GM21528 (cell line): ENCODE data around the gene EFNA2.
A peak's percentile ranks its signal among the peaks of the same experiment; 100 is the strongest.

ENCODE experiments used
- ATAC-seq: cut with Tn5 transposase; IDR thresholded peaks from one replicate; pipeline ENCODE4 v1.9.1; 2021; ENCODE audit warnings: mild to moderate bottlenecking, moderate library complexity; ENCODE audit not compliant: unreplicated experiment, low FRiP score

Gene EFNA2

DNA sequence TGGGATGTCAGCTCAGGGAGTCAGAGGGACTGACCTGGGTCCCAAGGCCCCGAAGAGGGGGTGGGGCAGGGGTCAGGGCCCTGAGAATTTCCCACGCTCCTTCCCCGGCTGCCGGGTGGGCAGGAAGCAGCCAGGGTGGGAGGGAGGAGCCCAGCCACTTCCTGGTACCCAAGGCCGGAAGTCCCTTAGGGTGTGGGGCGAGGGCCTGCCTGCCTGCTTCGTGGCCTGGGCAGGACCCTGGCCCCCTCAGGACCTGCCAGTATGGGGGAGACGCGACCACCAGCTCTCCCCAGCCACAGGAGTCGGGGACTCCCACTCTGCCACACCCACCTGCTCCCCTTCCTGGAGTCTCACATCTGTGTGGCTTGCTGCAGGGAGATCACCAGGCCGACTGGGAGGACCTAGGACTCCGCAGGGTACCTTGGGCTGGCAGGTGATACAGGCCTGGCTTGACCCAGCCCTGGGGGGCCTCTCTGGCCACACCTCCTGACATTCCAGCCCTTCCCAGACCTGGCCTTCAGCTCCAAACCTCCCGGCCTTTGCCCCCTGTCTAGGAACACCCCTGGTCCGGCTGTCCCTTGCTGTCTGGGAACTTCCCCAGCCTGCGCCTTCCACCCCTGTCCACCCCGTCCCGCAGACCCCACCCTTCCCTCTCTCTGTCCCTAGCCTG, 26.3 kb upstream of the EFNA2 start:
- ATAC-seq = no peak

DNA sequence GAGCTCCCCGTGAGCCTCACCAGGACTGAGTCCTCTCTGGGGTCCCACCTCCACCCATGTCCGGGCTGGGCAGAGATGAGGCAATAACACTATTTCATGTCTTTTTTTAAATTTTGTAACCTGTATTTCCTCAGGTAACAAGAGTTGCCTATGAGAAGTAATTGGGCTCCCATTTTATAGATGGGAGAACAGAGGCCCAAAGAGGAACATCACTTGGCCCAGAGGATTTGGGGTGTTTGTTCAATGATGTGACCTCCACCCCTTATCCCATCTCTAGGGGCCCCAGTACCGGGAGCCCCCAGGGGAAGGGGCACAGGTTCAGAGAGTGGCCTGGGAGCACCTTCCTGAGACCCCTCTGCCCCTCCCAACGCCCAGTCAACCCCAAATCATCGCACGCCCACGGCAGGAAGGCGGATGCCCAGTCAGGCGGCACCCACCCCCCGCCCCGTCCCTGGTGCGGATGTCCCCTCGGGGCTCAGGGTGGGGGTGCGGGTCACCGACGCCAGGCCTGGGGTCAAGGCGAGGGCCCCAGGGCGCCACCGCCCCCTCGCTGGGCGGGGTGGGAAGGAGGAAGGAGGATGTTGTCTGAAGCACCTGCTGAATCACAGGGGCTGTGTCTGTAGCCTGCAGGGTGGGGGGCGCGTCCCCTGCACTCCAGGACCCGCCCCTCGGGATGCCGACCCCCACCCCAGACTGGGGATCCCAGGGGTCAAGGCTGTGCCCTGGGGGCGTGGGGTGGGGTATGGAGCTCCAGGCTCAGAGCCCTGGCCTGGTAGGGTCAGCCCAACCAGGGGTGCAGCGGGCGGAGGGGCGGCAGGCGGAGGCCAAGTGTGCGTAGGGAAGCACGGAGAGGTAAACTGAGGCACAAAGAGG, 25.6 kb upstream of the EFNA2 start:
- ATAC-seq = peak; percentile 7

DNA sequence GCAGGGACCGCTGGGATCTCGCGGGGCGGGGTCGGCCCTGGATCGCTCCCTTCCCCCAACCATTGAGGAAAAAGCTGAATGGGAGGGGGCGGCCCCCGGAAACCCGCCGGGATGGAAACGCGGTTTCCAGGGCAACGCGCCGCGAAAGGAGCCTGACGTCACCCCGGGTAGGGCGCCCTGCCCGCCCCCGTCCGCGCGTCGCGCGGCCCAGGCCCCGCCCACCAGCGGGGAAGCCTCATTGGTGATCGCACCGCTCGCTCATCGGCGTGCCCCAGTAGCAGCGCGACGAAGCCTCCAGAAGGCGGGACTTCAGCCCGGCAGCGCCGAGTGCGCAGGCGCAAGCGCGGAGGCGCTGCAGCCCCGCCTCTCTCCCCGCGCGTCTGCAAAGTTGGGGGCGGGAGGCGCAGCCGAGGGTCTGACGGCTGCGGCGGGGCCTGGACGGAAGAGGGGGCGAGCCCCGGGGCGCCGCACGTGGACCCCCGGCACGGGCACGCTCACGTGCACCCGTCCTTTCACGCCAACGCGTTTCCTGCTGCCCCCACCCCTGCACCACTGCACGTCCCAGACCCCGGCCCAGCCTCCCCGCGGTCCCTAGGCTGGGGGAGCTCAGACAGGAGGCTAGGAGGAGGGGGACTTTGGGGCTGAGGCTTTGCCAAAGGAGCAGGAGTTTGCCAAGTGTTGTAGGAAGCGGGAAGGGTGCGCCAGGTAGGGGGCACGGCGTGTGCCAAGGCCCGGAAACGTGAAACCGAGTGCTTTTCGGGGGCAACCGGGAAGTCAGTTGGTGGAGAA, 24.7 kb upstream of the EFNA2 start:
- ATAC-seq = peak; percentile 44

DNA sequence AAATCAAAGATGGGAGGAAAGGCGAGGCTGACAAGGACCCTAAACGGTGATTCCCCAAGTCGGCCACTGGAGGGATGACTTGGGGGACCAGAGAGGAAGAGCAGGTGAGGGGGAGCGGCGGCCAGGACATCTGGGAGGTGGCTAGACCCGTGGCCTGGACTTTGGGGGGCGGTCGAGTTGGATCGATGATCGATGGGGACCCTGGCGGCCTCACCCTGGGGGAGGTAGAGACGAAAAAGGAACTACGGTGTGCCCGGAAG, 24.2 kb upstream of the EFNA2 start:
- no peak for ATAC-seq

DNA sequence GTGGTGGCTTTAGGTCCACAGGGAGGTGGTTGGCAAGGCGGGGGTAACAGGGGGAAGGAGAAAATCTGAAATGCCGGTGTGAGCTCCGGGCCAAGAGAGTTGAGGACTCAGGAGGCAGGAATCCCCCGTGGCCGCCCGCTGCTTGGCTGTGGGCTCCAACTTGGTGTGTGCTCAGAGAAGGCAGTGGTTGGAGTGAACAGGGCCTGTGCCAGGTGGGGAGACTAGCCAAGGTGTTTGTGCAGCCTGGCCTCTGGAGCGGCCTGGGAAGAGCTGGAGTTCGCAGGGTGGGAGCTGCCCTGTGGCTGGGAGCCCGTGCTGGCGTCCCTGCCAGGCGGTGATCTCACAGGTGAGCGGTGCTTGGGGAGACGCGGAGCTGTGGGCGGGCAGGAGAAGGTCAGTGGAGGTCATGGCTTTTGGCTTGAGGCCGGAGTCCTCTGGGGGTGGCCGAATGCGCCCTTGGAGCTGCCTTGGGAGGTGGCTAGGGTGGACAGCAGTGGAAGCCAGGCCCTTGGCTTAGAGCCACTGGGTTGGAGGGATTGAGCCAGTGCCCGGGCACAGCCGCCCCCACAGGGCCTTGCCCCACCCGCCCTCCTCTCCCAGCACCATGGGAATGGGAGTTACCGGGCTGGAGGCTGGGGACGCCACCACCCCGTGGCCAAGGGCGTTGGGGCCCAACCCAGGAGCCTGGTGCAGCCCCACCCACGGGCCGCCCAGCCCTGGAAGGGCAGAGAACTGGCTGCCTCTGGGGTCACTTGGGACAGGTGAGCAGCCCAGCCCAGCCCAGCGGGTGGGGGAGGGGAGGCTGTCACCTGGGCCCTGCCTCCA, 23.7 kb upstream of the EFNA2 start:
- no peak for ATAC-seq

DNA sequence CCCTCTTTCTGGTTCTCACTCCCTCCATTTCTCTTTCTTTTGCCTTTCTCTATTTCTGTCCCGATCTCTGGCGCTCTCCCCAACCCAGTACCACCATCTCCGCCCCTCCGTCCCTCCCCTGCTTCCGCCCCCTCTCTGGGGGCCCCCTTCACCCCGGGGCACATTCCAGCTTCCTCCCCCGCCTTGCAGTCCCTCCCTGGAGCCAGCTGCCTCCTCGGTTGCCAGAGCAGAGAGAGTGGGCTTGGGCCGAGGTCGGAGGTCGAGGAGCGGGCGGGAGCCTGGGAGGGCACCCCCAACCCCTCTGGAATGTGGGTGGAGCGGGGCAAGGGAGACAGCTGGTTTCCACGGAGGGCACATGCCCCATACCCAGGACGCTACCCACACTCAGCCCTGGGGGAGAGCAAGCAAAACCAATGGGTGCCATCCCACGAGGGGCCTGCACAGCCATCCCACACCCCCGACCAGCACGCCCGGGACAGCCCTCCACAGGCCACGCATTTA, 23.0 kb upstream of the EFNA2 start:
- no peak for ATAC-seq

DNA sequence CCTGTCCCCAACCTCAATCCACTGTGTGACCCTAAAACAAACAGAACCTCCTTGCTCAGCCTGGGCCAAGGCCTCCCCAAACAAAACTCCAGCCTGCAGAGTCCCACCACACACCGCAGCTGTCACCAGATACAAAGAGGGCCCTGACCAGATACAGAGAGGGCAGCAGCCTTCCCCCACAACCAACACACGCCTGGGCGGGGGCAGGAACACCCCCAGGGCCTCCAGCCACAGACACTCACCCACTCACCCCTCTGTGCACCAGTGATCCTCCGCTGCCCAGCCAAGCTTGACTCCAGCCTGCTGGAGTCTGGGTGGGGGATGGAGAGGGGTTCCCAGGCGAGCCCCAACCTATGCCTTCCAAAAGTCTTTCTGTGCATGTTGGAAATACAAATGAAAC, 22.5 kb upstream of the EFNA2 start:
- ATAC-seq = no peak

DNA sequence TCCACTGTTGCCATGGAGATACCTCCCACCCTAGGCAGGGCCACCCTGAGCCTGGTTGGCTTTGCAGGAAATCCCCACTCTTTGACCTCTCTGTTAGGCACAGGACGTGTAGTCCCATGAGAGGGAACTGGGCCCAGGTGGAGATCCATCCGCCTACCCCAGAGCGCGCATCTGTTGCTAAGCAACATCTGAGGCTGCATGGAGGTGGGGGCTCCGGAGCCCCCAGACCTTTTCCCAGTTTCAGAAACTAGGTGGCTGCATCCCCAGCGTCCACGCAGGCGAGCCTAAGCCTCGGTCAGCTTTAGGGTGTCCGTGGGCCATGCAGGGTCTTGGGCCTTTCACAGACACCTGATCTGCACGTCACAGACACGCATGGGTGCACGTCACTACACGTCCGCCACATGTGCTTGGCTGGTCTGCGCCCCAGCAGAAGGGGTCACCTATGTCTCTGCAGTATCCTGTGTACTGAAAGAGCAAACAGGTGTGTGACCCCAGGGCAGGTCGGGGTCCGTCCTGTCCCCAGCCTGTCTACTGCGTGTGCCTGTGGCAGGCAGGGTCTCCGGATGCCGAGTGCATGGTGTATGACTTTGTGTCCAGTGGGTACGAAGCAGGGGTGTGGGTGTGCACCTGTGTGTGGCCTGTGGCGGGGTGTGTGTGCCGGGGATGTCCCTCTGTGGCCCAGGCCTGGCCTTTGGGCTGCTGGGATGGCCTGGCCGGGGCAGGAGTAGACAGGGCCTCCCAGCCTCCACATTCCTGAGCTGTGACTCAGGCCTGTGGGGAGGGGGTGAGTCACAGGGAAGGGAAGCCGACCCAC, 20.7 kb upstream of the EFNA2 start:
- no peak for ATAC-seq

DNA sequence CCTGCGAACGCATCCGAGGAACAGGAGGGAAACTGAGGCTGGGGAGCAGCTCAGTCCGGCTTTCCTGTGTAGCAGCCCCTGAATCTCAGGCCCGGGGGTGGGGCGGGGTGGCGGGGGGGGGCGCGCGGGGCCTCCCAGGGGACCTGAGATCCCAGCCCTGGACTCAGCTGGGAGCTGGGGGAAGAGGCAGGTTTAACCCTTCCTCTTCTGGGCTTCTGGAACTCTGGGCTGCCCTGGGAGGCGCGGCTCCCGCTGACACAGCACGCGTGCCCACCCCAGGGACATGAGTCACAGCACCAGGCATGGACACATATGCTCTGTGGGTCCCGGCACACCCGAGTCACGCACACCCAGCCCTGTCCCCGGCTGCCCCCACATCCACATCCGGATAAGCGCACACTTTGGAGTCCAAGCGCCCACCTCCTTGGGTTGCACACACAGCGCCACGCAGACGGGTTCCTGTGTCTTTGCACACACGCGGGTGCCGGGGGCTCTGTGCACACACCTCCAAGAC, 20.0 kb upstream of the EFNA2 start:
- ATAC-seq = no peak

DNA sequence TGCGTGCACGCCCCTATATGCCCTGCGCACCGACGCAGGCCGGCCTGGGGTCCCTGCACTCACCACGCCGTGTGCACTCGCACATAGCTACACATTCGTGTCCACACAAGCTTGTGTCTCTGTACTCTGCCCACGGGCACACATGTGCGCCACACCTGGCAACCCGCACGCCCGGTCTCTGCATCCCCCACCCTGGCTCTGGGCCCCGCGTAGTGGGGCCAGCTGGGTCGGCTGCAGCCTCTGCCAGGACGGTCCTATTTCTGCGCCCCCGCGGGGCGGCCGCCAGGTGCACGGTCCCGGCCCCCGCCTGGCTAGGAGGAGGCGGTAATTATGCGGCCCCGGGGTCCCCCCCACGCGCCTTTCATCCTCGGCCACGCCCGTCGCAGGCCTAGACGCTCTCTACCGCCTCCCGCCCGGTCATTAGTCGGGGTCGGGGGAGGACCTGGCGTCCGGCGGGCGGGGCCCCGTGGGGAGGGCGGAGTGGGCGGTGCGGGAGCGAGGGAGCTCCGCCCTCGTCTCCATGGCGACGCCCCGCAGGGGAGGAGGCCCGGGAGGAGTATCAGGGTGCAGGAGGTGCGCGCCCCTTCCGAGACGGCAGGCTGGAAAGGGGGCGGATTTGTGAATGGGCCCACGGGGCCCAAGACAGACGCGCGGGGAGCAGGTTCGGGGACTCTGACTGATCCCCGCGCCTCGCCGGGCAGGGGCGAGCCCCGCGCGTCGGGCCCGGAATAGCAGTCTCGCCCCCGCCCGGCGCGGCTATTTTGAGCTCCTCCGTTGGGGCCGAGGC, 19.4 kb upstream of the EFNA2 start:
- peak; percentile 34 for ATAC-seq

DNA sequence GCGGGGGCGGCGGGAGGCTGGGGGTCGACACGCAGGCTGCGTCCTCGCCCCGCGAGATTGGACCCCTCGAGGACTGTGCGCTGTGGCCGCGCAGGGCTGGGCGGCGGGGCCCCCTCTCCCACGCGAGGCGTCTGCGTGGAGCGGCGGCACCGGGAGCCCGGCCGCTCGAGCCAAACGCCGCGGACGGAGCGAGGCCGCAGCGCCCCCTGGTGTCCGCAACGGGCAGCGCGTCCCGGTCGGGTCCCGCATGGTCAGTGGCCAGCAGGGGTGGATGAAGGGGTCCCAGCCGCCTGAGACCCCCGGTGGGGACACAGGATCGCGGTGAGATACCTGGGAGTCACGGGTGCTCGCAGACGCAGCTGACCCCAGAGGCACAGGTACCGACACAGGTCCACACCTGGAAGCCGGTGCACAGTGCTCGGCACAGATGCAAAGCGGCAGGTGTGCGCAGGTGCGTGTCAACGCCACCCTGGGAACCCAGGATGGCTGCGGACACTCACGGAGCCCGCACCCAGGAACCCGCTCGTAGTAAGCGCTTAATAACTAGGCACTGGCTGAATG, 18.7 kb upstream of the EFNA2 start:
- ATAC-seq = peak; percentile 11

DNA sequence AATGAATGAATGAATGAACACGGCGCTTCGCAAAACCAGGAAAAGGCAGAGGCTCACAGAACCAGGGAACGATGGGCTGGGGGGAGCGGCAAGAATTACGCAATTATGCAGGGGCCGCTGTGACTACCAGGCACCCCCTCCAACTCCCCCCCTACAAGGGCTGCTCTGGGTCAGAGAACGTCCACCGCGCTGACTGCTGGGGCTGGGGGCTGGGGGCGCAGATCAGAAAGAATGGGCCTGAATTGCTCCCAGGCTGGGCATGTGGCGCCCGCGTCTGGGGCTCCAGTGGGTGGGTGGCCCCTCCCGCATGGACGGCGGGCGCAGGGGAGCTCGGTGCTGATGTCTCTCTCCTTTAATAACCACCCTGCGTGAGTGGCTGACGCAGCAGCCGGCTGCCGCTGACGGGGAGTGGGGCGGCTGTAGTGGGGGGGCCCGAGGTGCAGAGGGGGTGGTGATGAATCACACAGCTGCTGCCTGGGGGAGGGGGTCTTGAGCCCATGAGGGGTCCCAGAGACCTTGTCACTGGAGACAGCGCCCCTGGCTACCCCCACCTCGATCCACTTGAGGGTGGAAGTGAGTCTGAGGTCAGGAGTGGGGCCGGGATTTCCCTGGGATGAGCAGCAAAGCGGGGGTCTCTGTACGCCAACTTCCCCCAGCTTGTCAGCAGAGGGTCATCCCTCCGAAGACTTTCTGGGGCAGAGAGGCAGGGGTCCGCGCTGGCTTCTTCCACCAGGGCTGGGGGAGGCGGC, 18.0 kb upstream of the EFNA2 start:
- no peak for ATAC-seq

DNA sequence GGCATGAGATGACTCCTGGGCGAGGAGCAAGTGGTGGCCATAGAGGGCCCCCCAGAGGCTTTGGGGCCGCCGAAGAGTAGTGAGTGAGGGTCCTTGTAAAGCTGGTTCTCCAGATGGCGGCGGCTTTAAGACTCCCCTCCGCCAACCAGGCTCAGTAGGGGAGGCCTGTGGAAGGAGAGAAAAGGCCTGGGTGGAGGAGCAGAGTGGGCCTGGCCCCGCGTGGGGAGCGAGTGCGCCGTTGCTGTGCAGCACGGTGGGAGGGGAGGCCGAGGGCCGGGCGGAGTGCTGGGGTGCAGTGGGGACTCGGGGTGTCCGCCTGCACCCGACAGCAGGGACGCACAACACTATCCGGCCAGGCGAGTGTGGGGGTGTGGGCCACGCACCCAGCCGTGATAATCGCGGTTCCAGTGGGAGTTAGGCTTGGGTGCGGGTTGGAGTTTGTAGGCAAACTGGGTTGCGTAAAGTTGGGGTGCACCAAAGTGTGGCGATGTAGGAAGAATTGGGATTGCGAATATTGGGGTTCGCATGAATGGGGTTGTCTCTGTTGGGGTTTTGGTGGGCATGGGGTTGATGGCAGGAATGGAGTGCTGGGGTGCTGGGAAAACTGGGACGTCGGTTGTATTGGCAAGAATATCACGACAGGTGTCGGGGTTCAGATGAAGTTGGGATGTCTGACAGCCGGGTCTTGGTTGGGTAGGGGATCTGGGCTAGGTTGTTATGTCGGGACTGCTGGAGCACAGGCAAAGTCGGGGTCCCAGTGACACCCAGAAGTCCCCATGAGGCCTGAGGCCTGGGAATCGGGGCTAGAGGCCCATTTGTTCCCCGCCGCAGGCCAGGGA, 17.2 kb upstream of the EFNA2 start:
- no peak for ATAC-seq

DNA sequence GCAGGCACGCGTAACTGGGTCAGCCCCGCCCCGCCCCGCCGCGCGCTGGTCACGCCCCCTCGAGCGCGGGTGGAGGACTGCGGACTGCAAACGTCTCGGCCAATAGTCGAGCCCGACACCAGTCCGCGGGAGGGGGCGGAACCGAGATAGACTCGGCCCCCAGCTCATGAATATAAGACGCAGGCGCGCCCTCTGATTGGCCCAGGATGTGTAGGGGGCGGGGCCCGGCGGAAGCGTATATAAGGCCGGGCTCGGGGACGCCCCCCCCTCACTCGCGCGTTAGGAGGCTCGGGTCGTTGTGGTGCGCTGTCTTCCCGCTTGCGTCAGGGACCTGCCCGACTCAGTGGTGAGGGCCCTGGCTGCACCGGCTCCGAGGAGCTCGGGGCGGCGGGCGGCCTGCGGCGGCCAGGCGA, 16.6 kb upstream of the EFNA2 start, which contains the start of gene CIRBP:
TSS of gene CIRBP (plus strand) at position 268 of the 413 bp plus-strand sequence. CDS start 1,602 bp downstream, outside the sequence.
- ATAC-seq = peak; percentile 53

DNA sequence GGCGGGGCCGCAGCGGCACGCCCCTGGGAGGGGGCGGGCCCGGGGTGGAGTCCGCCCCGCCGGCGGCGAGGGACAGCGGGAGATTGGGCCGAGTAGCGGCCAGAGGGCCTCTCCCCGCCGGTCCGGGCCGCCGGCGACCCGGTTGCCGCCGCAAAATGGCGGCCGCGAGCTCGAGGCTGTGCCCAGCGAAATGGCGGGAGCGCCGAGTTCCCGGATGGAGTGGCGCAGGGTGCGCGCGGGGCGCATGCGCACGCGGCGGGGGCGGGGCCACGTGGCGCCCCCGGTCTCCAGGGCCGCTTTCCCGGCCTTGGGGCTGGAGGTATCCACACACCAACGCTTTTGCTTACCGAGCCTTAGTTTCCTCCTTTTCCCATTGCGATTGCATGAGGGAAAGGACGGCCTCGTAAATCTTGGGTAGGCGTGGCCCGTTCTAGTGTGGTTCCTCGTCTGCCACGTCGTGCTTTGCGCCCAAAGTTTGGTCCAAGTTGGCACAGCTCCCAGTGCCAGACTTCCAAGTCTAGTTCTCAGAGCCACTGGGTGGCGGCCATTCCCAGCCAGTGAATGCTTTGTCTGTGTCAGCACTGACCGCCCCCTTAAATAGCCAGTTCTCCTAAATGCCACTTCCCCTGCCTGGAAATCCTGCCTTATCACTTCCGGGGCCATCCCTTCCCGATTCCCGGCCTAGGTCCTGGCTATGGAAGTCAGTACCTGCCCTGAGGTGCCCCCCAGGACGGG, 16.0 kb upstream of the EFNA2 start:
- peak; percentile 18 for ATAC-seq
